GM18873 (cell line): ENCODE measurements around the gene EOLA1.
"Not testable (repeated sequence)": the region's sequence is repeated elsewhere in the genome, so short reads cannot be mapped to it uniquely, and the experiment has no call there.

Source experiments
- ATAC-seq: cut with Tn5 transposase; IDR thresholded peaks from one replicate; pipeline ENCODE4 v1.9.1; 2021; ENCODE audit warnings: mild to moderate bottlenecking, moderate library complexity, moderate number of reproducible peaks; ENCODE audit not compliant: unreplicated experiment, low FRiP score

Gene EOLA1

DNA sequence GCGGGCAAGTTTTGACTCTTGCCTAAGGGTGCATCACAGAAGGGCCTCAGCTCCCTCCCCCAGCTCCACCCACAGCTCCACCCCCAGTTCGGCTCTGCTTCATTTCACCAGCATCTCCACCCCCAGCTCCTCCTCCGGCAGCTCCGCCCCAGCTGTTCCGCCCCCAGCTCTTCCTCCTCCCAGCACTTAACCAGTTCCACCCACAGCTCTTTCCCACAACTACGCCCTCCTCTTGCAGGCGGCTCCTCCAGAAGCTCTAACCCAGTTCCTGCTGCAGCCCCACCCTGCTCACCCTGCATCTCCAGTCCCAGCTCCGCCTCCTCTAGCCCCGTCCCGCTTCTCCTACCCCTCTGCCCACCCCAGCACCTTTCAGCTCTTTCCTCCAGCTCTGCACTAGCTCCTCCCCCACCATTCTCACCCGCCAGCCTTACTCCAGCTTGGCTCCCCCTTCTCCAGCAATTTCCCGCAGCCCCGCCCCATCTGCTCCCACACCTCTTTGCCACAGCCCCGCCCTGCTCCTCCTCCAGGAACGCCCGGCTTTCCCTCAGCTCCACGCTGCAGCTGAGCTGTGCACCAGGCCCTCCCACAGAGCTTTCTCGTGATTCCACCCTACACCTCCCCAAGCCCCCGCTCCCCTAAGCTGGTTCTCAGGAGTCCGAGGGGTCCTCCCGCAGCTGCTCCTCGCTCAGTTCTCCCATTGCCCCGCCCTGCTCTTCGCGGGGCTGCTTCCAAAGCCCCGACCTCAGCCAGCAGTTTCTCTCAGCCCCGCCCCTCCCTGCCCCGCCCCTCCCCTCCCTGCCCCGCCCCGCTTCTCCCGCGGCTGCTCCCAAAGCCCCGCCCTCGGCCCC lies 1.3 kb upstream of the EOLA1 start:
- peak; percentile 40 for ATAC-seq

DNA sequence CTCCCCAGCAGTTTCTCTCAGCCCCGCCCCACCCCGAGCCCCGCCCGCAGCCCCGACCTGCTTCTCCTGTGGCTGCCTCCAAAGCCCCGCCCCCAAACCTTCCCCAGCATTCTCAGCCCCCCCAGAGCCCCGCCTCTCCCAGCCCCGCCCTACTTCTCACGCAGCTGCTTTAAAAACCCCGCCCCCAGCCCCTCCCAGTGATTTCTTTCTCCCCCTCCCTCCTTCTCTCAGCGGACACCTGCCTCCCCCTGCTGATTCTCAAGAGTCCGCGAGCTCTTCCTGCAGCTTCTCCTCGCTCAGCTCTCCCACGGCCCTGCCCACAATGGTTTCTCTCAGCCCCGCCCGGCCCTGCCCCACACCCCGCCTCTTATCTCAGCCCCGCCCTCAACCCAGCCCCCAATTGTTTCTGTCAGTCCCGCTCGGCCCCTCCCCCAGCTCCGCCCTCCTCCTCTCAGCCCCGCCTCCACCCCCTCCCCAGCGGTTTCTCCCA lies 636 bp upstream of the EOLA1 start:
- ATAC-seq = no peak

DNA sequence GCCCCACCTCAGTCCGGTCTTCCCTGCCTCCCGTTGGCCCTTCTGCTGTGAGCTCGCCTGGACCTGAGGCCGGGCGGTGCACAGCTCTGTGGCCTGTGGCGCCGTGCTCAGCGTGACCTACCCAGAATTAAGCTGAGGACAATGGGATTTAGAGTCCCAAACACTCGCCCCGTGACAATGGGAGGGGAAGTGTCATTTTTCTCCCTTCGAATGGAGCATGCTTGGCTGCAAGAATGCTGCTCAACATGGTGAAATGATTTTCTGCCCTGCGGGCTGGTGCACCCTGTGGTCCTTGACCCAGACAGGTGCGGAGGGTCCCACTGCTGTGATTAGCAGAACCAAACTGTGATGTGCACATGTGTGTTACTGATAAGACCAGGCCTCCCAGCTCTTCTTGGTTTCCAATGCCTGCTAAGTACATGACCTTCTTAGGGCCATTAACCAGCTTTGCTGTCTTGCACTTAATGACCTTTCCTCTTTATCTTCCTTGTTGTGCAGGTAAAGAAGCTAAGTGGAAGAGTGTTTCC lies 772 bp downstream of the EOLA1 start:
- ATAC-seq = no peak

DNA sequence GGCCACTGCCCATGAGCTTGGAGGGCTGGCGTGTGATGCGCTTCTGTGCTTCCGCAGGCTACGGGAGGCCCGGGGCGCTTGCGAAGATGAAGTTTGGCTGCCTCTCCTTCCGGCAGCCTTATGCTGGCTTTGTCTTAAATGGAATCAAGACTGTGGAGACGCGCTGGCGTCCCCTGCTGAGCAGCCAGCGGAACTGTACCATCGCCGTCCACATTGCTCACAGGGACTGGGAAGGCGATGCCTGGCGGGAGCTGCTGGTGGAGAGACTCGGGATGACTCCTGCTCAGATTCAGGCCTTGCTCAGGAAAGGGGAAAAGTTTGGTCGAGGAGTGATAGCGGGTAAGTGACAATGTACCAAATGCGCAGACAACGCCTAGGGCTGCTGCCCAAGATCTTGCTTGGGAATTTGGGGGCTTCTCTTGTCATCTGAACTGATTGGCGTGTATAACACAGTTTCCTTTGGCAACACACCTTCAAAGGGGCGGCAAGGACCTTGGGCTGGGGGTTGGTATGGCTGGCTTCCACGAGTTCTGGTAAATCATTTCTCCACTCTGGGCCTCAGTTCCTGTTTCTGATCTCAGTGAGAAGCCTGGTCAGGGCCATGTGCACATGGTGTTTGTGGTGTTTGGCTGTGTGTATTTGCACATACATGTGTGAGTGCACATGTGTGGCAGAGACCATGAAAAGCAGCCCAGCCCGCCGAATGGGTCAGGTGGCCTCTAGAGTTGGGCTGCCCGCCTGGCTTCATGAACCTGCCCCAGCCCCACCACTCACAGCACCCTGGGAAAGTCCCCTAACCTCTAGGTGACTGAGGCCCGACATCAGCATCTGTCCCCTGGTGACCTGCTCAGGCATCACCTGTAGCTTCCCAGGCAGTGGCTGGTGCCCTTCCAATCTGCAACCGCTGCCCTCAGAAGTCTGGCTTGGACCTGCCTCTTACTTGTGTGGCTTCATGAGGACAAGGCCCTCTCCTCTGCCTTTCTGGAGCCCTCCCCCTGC lies 5.0 kb downstream of the EOLA1 start:
- ATAC-seq = peak; percentile 53

DNA sequence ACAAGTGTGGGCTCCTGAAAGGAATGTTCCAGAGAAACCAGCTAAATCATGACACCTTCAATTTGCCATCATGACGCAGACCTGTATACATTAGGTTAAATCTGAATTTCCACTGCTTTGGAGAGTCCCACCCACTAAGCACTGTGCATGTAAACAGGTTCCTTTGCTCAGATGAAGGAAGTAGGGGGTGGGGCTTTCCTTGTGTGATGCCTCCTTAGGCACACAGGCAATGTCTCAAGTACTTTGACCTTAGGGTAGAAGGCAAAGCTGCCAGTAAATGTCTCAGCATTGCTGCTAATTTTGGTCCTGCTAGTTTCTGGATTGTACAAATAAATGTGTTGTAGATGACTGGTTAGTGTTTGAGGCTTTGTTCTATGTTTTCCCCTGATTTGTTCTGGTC lies 6.2 kb downstream of the EOLA1 start:
- ATAC-seq = not testable (repeated sequence)

DNA sequence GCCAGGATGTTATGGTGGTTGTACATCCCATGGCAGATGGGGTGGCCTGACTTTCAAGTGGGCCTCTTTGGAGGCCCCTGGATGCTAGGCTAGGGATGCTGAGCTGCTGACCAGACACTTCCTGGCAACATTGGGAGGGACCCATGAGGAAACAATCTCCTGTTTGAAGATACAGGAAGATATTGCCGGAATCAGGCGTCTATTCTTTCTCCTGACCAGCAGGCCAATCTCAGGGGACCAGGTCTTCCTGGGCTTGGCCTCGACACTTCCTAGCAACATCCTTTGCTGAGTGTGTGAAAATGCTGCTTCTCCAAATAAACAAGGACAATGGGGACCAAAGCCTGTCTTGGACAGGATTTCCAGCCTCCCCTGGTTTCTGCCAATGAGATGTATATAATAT lies 7.0 kb downstream of the EOLA1 start:
- ATAC-seq = not testable (repeated sequence)

DNA sequence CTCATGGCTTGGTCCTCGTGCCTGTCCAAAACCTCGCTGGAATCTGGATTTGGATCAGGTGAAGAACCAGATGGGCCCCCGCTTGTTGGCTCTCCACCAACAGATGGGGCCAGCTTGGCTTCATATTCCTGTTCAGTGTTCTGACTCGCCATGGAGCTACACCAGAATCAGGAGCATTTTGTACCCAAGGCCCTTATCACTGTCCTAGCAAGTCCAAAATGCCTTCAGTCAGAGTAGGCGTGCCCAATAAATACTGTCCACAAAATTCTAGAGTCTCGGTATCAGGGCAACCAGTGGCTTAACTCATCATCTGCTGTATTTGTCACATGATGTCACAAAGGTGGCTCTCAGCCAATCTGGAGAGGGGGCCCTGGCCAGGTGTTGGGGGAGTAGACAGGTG lies 8.9 kb downstream of the EOLA1 start, which contains the start of gene HSFX3:
HSFX3 (minus strand) TSS at position 224 of the 400 bp plus-strand sequence; CDS start at position 152, 72 bp downstream.
- not testable (repeated sequence) for ATAC-seq

DNA sequence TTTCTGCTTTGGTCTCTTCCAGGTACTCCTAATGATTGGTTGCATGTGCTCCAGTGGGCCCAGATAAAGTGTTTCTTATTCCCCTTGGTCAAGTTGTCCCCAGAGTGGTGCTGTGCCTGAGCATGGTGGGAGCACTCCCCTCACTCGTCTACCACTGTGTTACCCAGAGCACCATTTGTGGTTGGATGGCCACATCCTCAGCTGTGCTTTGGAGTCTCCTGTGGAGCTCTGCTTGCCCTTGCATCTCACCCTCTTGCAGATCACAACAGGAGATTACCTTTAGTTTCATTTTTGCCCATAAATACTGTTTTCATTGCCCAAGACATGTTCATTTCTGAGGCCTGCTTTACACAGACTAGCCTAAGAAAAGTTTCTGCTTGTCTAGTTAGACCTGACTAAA lies 9.6 kb downstream of the EOLA1 start:
- ATAC-seq = not testable (repeated sequence)

DNA sequence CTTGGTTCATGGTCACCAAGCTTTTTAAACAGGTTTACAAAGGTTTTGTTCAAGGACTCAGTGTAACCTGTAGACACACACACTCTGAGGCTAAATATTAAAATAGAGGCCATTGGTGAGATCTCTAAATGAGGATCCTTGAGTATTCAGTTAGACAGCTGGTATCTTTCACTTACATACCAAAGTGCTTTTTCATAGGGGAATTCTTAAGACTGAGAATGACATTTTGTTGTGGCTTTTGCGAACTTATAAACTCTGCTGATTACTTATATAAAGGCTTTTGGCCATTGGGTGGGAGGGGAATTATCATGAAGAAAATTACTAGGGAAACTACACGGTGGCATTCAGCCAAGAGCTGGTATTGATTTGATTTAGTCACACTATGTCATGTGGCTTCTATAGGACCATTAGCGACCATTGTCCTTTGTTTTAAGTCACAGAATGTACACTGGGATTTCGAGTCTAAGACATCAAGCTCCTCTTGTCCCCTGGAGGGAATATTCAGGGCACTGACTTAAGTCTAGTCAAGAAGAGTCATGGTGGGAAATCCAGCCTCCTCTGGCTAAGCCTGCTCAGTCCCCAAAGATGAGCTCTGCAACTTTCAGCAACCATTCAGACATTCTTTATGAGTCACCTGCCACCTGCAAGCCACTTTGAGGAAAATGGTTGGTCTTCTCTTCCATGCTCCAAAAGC lies 10.6 kb downstream of the EOLA1 start:
- ATAC-seq = not testable (repeated sequence)

DNA sequence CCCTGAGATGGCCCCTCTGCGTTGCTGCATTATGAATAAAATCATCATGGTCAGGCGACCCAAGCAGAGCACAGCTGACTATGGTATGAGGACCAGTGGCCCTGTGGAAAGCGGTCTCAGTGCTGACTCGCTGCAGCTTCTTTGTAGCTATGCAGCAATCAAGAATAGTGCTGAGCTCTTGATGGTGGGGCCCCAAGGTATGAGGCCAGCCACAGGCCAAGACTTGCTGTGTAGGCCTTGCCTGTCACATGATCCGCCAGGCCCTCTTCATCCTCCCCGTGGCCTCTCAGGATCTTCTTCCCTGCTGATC lies 11.1 kb downstream of the EOLA1 start:
- ATAC-seq = not testable (repeated sequence)

DNA sequence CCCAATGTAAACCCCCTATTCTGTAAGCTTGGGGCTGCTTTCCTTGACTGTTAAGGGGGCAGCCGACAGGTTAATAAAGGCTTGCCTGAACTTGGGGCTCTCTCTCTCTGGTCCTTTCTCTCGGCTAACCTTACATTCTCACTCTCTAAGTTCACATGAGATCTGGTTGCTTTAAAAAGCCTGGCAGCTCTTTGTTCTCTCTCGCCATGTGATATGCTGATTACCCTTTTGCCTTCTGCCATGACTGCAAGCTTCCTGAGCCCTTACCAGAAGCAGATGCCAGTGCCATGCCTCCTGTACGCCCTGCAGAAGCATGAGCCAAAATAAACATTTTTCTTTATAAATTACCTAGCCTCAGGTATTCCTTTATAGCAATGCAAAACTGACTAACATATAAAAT lies 14.4 kb downstream of the EOLA1 start:
- ATAC-seq = not testable (repeated sequence)

DNA sequence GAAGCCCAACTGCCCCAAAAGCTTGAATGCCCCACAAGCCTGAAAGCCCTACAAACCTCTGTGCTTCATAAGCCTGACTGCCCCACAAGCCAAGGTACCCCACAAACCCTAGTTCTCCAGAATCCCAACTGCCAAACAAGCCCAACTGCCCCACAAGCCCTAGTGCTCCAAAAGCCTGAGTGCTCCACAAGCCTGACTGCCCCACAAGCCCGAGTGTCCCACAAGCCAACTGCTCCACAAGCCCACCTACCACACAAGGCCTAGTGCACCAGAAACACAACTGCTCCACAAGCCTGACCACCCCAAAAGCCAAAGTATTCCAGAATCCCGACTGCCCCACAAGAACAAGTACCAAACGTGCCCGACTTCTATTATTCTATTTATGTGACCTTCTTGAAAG lies 22.5 kb downstream of the EOLA1 start:
- ATAC-seq = no peak

DNA sequence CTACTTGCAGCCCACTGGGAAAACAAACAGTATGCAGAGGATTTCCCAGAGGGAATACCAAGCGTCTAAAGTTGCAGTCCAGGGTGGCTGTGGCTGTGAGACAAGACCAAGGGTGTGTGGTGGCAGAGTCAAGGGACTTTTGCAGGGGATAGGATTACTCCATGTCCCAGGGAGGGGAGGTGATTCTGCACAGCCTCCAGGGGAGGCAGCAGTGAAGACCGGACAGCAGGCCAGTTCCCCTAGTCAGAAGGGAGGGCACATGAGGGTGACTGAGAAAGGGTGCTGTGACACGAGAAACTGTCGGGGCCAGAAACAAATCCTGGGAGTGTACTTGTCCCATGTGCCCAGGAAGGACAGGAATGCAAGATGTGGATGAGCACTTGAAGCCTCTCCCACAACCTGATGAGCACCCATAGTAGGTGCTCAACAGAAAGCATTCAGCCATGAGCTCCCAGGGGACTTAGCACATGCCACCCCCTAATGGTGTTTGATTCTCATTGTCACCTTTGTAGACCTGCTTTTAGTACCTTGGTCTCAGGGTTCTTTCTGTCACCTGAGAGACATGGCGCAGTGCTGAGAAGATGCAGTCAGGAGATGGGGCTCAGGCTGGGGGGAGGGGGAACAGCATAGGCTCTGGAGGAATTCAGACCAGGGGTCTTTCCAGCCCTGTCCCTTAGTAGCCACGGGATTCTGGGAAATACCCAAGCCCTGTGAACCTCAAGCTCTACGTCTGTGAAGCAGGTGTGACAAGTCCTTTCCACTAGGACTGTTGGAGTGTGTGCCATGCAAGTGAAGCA lies 27.0 kb downstream of the EOLA1 start:
- ATAC-seq = no peak

DNA sequence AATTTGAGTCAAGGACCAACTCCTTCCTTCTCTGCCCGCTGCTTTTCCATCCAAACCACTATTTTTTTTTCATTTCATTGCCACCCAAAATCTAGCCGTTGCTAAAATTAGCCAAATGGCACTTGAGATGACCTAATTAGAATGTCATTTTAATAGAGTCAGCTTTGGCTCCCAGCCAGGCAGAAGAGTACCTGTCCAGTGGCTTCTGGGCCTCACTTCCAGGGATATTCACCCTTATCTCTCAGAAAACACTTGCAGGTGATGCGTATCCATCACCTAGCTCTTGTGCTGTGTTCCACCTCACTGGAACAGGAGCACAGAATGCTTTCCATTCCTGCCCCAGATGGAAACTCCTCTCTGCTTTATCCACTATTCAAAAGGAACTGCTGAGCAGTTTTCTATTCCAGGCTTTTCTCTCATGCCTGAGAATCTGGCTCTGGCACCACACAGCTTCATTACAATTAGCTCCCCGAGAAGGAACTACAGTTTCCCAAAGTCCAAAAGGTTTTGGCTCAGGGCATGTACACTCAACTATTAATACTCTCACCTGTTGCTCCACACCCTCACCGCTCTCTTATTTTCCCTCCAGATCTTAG lies 28.0 kb downstream of the EOLA1 start:
- no peak for ATAC-seq

DNA sequence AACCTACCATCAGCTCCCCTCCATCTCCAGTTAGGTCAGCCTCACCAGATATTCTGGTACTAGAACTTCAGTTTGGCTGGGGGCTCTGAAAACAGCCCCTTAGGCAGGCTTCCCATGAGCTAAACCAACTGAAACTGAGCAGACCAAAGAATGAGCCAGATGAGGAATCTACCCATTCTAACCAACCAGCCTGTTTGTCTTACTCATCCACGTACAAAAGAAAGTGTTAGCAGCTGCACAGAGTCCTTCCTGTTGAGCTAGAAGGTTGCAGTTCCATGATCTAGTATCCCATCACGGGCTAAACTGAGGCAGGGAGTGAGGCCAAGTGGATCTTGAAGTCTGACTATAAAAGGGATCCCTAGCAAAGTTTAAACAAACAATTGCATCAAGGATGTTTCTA lies 29.0 kb downstream of the EOLA1 start:
- no peak for ATAC-seq

DNA sequence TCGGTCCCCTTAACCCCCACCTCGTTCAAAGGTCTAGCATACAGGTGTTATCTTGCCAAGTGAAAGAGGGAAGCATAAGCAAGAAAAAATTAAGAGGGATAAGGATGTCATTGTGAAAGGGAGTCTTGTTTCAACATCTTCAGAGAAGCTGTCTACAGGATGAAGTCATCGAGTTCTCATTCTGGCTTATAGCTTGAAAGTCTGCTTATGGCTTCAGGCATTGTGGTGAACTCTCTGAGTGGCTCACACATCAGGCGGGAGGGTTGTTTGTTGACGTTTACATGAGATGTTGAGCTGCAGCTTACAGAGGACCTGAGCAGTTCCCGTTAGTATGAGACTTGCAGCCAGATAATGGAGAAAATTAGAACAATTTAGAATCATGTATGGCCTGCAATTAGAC lies 29.9 kb downstream of the EOLA1 start:
- ATAC-seq = no peak

DNA sequence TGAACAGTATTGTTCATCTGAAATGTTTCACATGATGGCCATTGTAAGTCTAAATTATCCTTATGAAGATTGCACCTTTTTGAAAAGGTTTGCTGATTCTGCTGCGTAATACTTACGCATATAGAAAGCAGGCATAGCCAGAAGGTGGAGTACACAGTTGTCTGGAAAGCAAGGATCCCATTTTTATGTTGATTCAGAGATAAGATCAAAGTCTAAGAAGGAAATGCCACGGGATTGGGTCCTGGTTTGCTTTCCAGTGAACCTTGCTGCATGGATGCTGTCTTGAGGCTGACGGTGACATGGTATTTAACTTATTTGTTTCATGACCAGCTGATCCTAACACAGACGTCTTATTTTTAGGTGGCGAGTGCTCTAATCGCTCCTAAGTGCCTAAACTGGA lies 31.0 kb downstream of the EOLA1 start:
- ATAC-seq = no peak

DNA sequence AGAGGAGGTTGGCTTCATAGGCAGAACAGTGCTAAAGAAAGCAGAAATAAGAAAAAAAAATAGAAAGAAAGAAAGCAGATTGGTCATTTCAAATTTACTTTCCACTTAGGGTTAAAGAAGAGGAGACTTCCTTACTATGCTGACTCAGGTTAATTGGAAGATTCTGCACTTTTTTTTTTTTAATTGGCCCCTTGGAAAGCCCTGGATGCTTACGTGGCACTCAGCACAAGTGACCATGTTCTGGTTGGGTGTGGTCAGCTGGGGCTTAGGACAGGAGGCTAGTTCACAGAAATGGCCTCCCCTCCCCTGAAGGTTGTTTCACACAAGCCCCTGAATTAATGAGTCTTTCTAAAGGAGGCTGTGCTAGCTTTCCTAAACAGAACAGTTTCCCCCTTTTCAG lies 31.9 kb downstream of the EOLA1 start:
- ATAC-seq = no peak

DNA sequence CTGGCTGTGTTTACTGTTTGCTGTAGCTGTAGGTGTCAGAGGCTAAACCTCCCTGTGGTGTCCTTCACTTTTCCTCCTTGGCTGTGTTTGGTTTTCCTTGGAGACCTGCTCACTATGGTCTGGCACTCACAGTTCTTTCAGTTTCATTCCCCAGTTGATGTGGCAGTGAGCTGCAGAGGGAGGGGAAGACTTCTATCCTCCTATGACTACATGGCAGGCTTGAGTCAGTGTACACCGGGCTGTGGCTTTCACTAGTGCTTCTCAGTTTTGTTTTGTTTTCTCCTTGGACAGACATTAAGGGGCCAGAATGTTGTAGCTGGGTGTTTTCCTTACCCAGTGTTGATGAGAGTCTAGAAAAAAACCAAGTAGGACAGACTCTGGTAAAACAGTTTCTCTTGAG lies 32.6 kb downstream of the EOLA1 start:
- peak; percentile 100 for ATAC-seq
